HFF-Myc (cell line): ENCODE results near the gene CRY2.

Source experiments
- DNase-seq: peaks from one replicate; pipeline ENCODE4 v3.0.0-alpha.2; 2011; ENCODE audit warnings: low read depth; ENCODE audit errors: extremely low read depth
- H3K4me3 ChIP-seq: replicated peaks from 2 replicates; pipeline ENCODE4 v1.5.1; 2011; ENCODE audit warnings: low read depth, mild to moderate bottlenecking, control low read depth, low read length
- CTCF ChIP-seq: IDR thresholded peaks from 2 replicates; pipeline ENCODE4 v1.5.1; 2012; ENCODE audit warnings: mild to moderate bottlenecking, low read depth, low read length, control low read depth; ENCODE audit errors: missing control alignments

CRY2 gene

GRCh38 chr11:45851228-45851627 lies 4.0 kb downstream of the CRY2 start:
- TF ChIP-seq CTCF, result no peak
- H3K4me3 ChIP-seq, result no peak overlapping the region
- no peak for DNase-seq

GRCh38 chr11:45852018-45852711 lies 4.9 kb downstream of the CRY2 start:
- DNase-seq, result no peak
- no peak for TF ChIP-seq CTCF
- H3K4me3 ChIP-seq, result no peak overlapping the region

GRCh38 chr11:45852712-45853101 lies 5.4 kb downstream of the CRY2 start:
- no peak overlapping the region for H3K4me3 ChIP-seq
- TF ChIP-seq CTCF, result no peak
- no peak for DNase-seq

- TF ChIP-seq CTCF, result no peak
- no peak for DNase-seq
- no peak overlapping the region for H3K4me3 ChIP-seq
Observed at GRCh38 chr11:45853332-45854219, 6.3 kb downstream of the CRY2 start.

- no peak for TF ChIP-seq CTCF
- DNase-seq, result no peak
- no peak overlapping the region for H3K4me3 ChIP-seq
Observed at GRCh38 chr11:45855308-45855707, 8.0 kb downstream of the CRY2 start.

GRCh38 chr11:45856044-45856468 lies 8.8 kb downstream of the CRY2 start:
- TF ChIP-seq CTCF, result no peak
- no peak for DNase-seq
- H3K4me3 ChIP-seq, result no peak overlapping the region
